H1 (cell line): ENCODE results near the gene MMP20. TPM values are rescaled to one million over a fixed set of nuclear protein-coding genes. Genes with fewer than 3 reads are reported as not detected.

ENCODE experiments used
- CTCF ChIA-PET: fragments of 300-600 bp; sonication (Branson Sonifier 250); formaldehyde crosslinking; loops from one replicate; lab custom pipeline; 2021; ENCODE audit not compliant: partially characterized antibody; lab: Charles Lee
- POLR2A ChIA-PET: fragments of 300-600 bp; sonication (Branson Sonifier 250); formaldehyde crosslinking; loops from one replicate; lab custom pipeline; 2021; ENCODE audit warnings: inconsistent platforms; ENCODE audit not compliant: partially characterized antibody; lab: Charles Lee
- DNase-seq, 2 experiments: peaks; one replicate each; pipeline versions ENCODE4 v3.0.0 to v3.0.0-alpha.2; 2010 to 2022; ENCODE audit warnings: low spot score in 2 of 2, low read depth in 1 of 2, mixed read lengths in 1 of 2
- FAIRE-seq: peaks from 2 replicates; lab custom pipeline; 2011; peaks lifted over from hg19 to GRCh38; lab: Jason Lieb, UNC
- H2AFZ ChIP-seq: 2 replicates; pipeline ENCODE4 v1.8.1; 2012; ENCODE audit warnings: low read length, inconsistent platforms
- H2AK5ac ChIP-seq: 2 replicates; pipeline ENCODE4 v1.6.1; 2013; ENCODE audit warnings: low read depth, low read length
- H2BK120ac ChIP-seq: replicated peaks from 2 replicates; pipeline ENCODE3; 2013; ENCODE audit warnings: low read depth, low read length, inconsistent platforms
- H2BK12ac ChIP-seq: 2 replicates; pipeline ENCODE4 v1.6.1; 2013; ENCODE audit warnings: low read depth, low read length
- H2BK15ac ChIP-seq: 2 replicates; pipeline ENCODE4 v1.6.1; 2013; ENCODE audit warnings: low read length
- H2BK20ac ChIP-seq: 2 replicates; pipeline ENCODE4 v1.6.1; 2013; ENCODE audit warnings: low read length
- H2BK5ac ChIP-seq: 2 replicates; pipeline ENCODE4 v1.6.1; 2013; ENCODE audit warnings: low read depth, low read length
- H3K14ac ChIP-seq: 2 replicates; pipeline ENCODE4 v1.6.1; 2013; ENCODE audit warnings: inconsistent platforms; ENCODE audit not compliant: insufficient read length
- H3K18ac ChIP-seq: 2 replicates; pipeline ENCODE4 v1.6.1; 2013; ENCODE audit warnings: low read length; ENCODE audit errors: extremely low read depth
- H3K23ac ChIP-seq: 2 replicates; pipeline ENCODE4 v1.6.1; 2013; ENCODE audit warnings: inconsistent platforms; ENCODE audit not compliant: insufficient read length
- H3K23me2 ChIP-seq: 2 replicates; pipeline ENCODE4 v1.6.1; 2013; ENCODE audit warnings: low read depth, low read length
- H3K27ac ChIP-seq: 2 replicates; pipeline ENCODE4 v1.6.1; 2011; ENCODE audit warnings: low read depth, low read length, inconsistent platforms
- H3K27me3 ChIP-seq, 4 experiments: replicated peaks in 1 of 4; 1 replicate in 1 of 4; 2 replicates in 3 of 4; pipeline versions ENCODE4 v1.6.1 to v1.8.1; 2011 to 2013; ENCODE audit warnings: low read length in 3 of 4, mild to moderate bottlenecking in 3 of 4, inconsistent platforms in 2 of 4, mixed read lengths in 2 of 4, moderate library complexity in 1 of 4; ENCODE audit not compliant: control insufficient read depth in 3 of 4, insufficient read depth in 3 of 4; ENCODE audit errors: extremely low read depth in 1 of 4
- H3K36me3 ChIP-seq, 4 experiments: 2 replicates each; pipeline versions ENCODE4 v1.6.1 to v1.8.1; 2011 to 2013; ENCODE audit warnings: mild to moderate bottlenecking in 4 of 4, low read length in 3 of 4, moderate library complexity in 2 of 4, control low read depth in 1 of 4, inconsistent platforms in 1 of 4; ENCODE audit not compliant: insufficient read depth in 4 of 4, control insufficient read depth in 2 of 4
- H3K4ac ChIP-seq: replicated peaks from 2 replicates; pipeline ENCODE3; 2013; ENCODE audit warnings: low read length, low read depth, mixed read lengths, inconsistent platforms; ENCODE audit not compliant: insufficient read length
- H3K4me1 ChIP-seq, 4 experiments: replicated peaks in 1 of 4; 1 replicate in 1 of 4; 2 replicates in 3 of 4; pipeline versions ENCODE4 v1.6.1 to v1.8.1; 2011 to 2013; ENCODE audit warnings: low read length in 3 of 4, inconsistent platforms in 2 of 4, mixed read lengths in 1 of 4; ENCODE audit not compliant: insufficient read depth in 4 of 4, control insufficient read depth in 3 of 4
- H3K4me2 ChIP-seq, 2 experiments: 2 replicates each; pipeline versions ENCODE4 v1.6.1 to v1.8.1; 2011 to 2013; ENCODE audit warnings: low read depth in 2 of 2, low read length in 2 of 2, control low read depth in 1 of 2, inconsistent platforms in 1 of 2, mild to moderate bottlenecking in 1 of 2; ENCODE audit not compliant: insufficient read depth in 1 of 2
- H3K4me3 ChIP-seq, 4 experiments: fragments of 200-600, 300-600 bp in 1 of 4; sonication (generic), shearing (Covaris generic), sonication (Bioruptor Twin) in 1 of 4; 2 replicates each; pipeline versions ENCODE4 v1.5.1 to v1.8.1; 2011 to 2016; ENCODE audit warnings: low read length in 4 of 4, low read depth in 3 of 4, control low read depth in 2 of 4, inconsistent platforms in 2 of 4, mild to moderate bottlenecking in 2 of 4, mixed read lengths in 1 of 4, moderate library complexity in 1 of 4; ENCODE audit not compliant: insufficient read depth in 2 of 4; ENCODE audit errors: extremely low read depth in 1 of 4
- H3K56ac ChIP-seq: replicated peaks from 2 replicates; pipeline ENCODE3; 2013; ENCODE audit warnings: low read depth, mild to moderate bottlenecking, mixed read lengths, low read length, inconsistent platforms; ENCODE audit not compliant: insufficient read length
- H3K79me1 ChIP-seq: 2 replicates; pipeline ENCODE4 v1.6.1; 2013; ENCODE audit warnings: low read depth, low read length, control low read depth
- H3K79me2 ChIP-seq, 2 experiments: 2 replicates each; pipeline versions ENCODE4 v1.6.1 to v1.8.1; 2012 to 2013; ENCODE audit warnings: low read length in 2 of 2, mild to moderate bottlenecking in 2 of 2, inconsistent platforms in 1 of 2; ENCODE audit not compliant: insufficient read depth in 2 of 2, control insufficient read depth in 1 of 2
- H3K9ac ChIP-seq, 4 experiments: replicated peaks in 1 of 4; 1 replicate in 1 of 4; 2 replicates in 3 of 4; pipeline versions ENCODE4 v1.6.1 to v1.8.1; 2011 to 2013; ENCODE audit warnings: low read depth in 3 of 4, low read length in 3 of 4, control low read depth in 2 of 4, mild to moderate bottlenecking in 2 of 4, moderate library complexity in 2 of 4, inconsistent platforms in 1 of 4; ENCODE audit errors: extremely low read depth in 1 of 4
- H3K9me3 ChIP-seq, 2 experiments: 2 replicates each; pipeline versions ENCODE4 v1.6.1 to v1.8.1; 2012 to 2013; ENCODE audit warnings: mild to moderate bottlenecking in 2 of 2, moderate library complexity in 2 of 2, control low read depth in 1 of 2, inconsistent platforms in 1 of 2, low read depth in 1 of 2, low read length in 1 of 2, mixed read lengths in 1 of 2; ENCODE audit not compliant: insufficient read depth in 2 of 2
- H4K20me1 ChIP-seq, 2 experiments: replicated peaks in 1 of 2; 2 replicates each; pipeline versions ENCODE3 to v1.8.1; 2011 to 2013; ENCODE audit warnings: inconsistent platforms in 2 of 2, low read length in 2 of 2, mild to moderate bottlenecking in 1 of 2; ENCODE audit not compliant: insufficient read depth in 2 of 2, control insufficient read depth in 1 of 2
- H4K5ac ChIP-seq: 2 replicates; pipeline ENCODE4 v1.6.1; 2013; ENCODE audit warnings: low read length, low read depth, mixed read lengths, inconsistent platforms; ENCODE audit not compliant: insufficient read length
- H4K8ac ChIP-seq: 2 replicates; pipeline ENCODE4 v1.8.0; 2013; ENCODE audit warnings: mild to moderate bottlenecking, moderate library complexity, low read length, inconsistent platforms; ENCODE audit not compliant: insufficient read depth; ENCODE audit errors: extremely low read depth
- H4K91ac ChIP-seq: replicated peaks from 2 replicates; pipeline ENCODE3; 2013; ENCODE audit warnings: low read length, mixed read lengths, inconsistent platforms; ENCODE audit not compliant: insufficient read length
- BCL11A ChIP-seq, 2 experiments: IDR thresholded peaks; one replicate each; pipeline ENCODE4 v1.6.1; 2011; ENCODE audit warnings: low read depth in 2 of 2, low read length in 2 of 2, mild to moderate bottlenecking in 2 of 2
- CREB1 ChIP-seq: IDR thresholded peaks from 2 replicates; pipeline ENCODE4 v1.6.1; 2012; ENCODE audit warnings: inconsistent platforms
- CTCF ChIP-seq, 3 experiments: IDR thresholded peaks; 1 replicate in 2 of 3; 2 replicates in 1 of 3; pipeline versions ENCODE4 v1.5.1 to v1.6.1; 2011; ENCODE audit warnings: low read length in 3 of 3, mild to moderate bottlenecking in 3 of 3, inconsistent platforms in 2 of 3, low read depth in 1 of 3, moderate library complexity in 1 of 3; ENCODE audit not compliant: insufficient read depth in 1 of 3; ENCODE audit errors: control extremely low read depth in 1 of 3
- E2F6 ChIP-seq: IDR thresholded peaks from 2 replicates; pipeline ENCODE4 v1.6.1; 2012; ENCODE audit warnings: inconsistent platforms
- KDM5A ChIP-seq: fragments of 200-600 bp; IDR thresholded peaks from 2 replicates; pipeline ENCODE4 v1.7.1; 2012; ENCODE audit warnings: mild to moderate bottlenecking, low read length, inconsistent platforms, mixed read lengths
- MAX ChIP-seq: IDR thresholded peaks from 2 replicates; pipeline ENCODE4 v1.6.1; 2012; ENCODE audit warnings: inconsistent platforms
- NANOG ChIP-seq: IDR thresholded peaks from 2 replicates; pipeline ENCODE4 v1.6.1; 2011; ENCODE audit warnings: low read length, low read depth, mild to moderate bottlenecking, inconsistent platforms; ENCODE audit not compliant: insufficient read depth, poor library complexity, severe bottlenecking
- RAD21 ChIP-seq, 2 experiments: IDR thresholded peaks in 1 of 2; conservative IDR thresholded peaks in 1 of 2; 2 replicates each; pipeline ENCODE4 v1.6.1; 2011; ENCODE audit warnings: low read depth in 2 of 2, low read length in 2 of 2, improper control_type of control experiment in 1 of 2, inconsistent platforms in 1 of 2, mild to moderate bottlenecking in 1 of 2, moderate library complexity in 1 of 2
- SAP30 ChIP-seq: fragments of 300-600 bp; sonication (generic); IDR thresholded peaks from 2 replicates; pipeline ENCODE4 v1.7.1; 2012; ENCODE audit warnings: low read length, moderate library complexity, mild to moderate bottlenecking, inconsistent platforms; ENCODE audit not compliant: insufficient read depth, insufficient replicate concordance
- TCF12 ChIP-seq: IDR thresholded peaks from 2 replicates; pipeline ENCODE4 v1.6.1; 2011; ENCODE audit warnings: low read depth, mild to moderate bottlenecking, low read length
- WGBS, 2 experiments: shearing (Covaris generic) in 1 of 2; methylation state at CpG; one replicate each; pipeline versions ENCODE4 v1.1.6 to v1.1.7; 2013 to 2015; ENCODE audit warnings: low lambda C conversion rate in 2 of 2, mixed read lengths in 2 of 2, inconsistent platforms in 1 of 2, low coverage in 1 of 2, missing lambda C conversion rate in 1 of 2; ENCODE audit not compliant: insufficient replicate concordance in 2 of 2, insufficient coverage in 1 of 2, insufficient read length in 1 of 2; ENCODE audit errors: extremely low coverage in 1 of 2, missing lambda C conversion rate in 1 of 2; 5-methylcytosine and 5-hydroxymethylcytosine counted together
- polyA plus RNA-seq, 7 experiments: library from polyadenylated mRNA; depleted of rRNA in 3 of 7; stranded (reverse) in 5 of 7; unstranded in 2 of 7; fragments of >200 nt in 5 of 7; fragments of 200-250 nt in 2 of 7; gene quantifications; 1 replicate in 5 of 7; 2 replicates in 1 of 7; 4 replicates in 1 of 7; pipeline versions ENCODE4 v1.2.1 to v1.2.3, GENCODE V29; 2011 to 2013; ENCODE audit warnings: missing spikeins in 2 of 7, mixed read lengths in 2 of 7
- total RNA-seq: library from RNA; stranded (reverse); fragmentation: NEBNext Ultra II Directional; extraction: Animal tissue kit (Norgen Biotek cat#: 25700); gene quantifications from 2 replicates; pipeline ENCODE4 v1.2.1, GENCODE V29; 2021

MMP20 gene
- total and polyA plus RNA-seq, 2 of the 8 experiments (the other 6 are each of a cell fraction or from before 2014, with no cell fraction given), result not detected

- H3K79me2 ChIP-seq, result no peaks in the 10 kb centered on the region
- no peak overlapping the region for H3K4ac ChIP-seq
- TF ChIP-seq E2F6 (no peak), BCL11A (IDR thresholded peaks at IDR 0.05; ENCODE audit: low read depth in 2 of 2, low read length in 2 of 2) (no peak), CREB1 (no peak), MAX (no peak), RAD21 (IDR thresholded peaks at IDR 0.05 in 1 of 2, conservative IDR thresholded peaks at IDR 0.05 in 1 of 2; ENCODE audit: low read depth in 2 of 2, low read length in 2 of 2) (no peak), CTCF (IDR thresholded peaks at IDR 0.05; ENCODE audit: control extremely low read depth in 1 of 3, insufficient read depth in 1 of 3, low read depth in 1 of 3, low read length in 3 of 3) (no peak), TCF12 (no peak), KDM5A (no peak), NANOG (no peak), SAP30 (no peak)
- no peak overlapping the region for H3K9ac ChIP-seq
- ChIA-PET POLR2A (no interaction called here), CTCF (interaction anchor here (1.0 to 2.7 kb wide), 2 partner anchors 112 to 114 kb away, joined by 4 to 16 read pairs; no protein-coding TSS in a partner anchor)
- H2BK5ac ChIP-seq, result no peak overlapping the region
- H3K23me2 ChIP-seq, result no peaks in the 10 kb centered on the region
- 81% methylated on average over 5 of the region's 5 CpGs; no CpG with 5 or more reads in 1 of the 2 experiments for WGBS, 2 experiments
- H3K56ac ChIP-seq, result no peak overlapping the region
- FAIRE-seq (no peak), DNase-seq (no peak)
- no peak overlapping the region for H3K4me3 ChIP-seq
- H3K79me1 ChIP-seq, result no peaks in the 10 kb centered on the region
- H2AK5ac ChIP-seq, result no peak overlapping the region
- H2BK12ac ChIP-seq, result no peak overlapping the region
- peaks cover 0 to 2% (median 0%) of the 10 kb centered on the region in 4 experiments; a peak in 1 of 7 replicates for H3K4me1 ChIP-seq
- H2BK120ac ChIP-seq, result no peak overlapping the region
- no peaks in the 10 kb centered on the region for H4K20me1 ChIP-seq
- no peak overlapping the region for H3K4me2 ChIP-seq
- no peak overlapping the region for H2BK20ac ChIP-seq
- no peak overlapping the region for H3K27ac ChIP-seq
- H3K9me3 ChIP-seq, result no peaks in the 10 kb centered on the region
- no peaks in the 10 kb centered on the region for H3K36me3 ChIP-seq
- no peaks in the 10 kb centered on the region for H3K27me3 ChIP-seq
- H2BK15ac ChIP-seq, result no peak overlapping the region
- no peak overlapping the region for H3K23ac ChIP-seq
- no peak overlapping the region for H4K91ac ChIP-seq
- H4K5ac ChIP-seq, result no peak overlapping the region
- H4K8ac ChIP-seq, result no peak overlapping the region
- H3K18ac ChIP-seq, result no peak overlapping the region
- H2AFZ ChIP-seq, result no peak overlapping the region
- no peak overlapping the region for H3K14ac ChIP-seq
Observed at GRCh38 chr11:102553835-102554282, 71.3 kb downstream of the MMP20 start.
